ENCODE results near the gene CTNNAL1.
"Not testable (repeated sequence)": the region's sequence is repeated elsewhere in the genome, so short reads cannot be mapped to it uniquely, and the experiment has no call there.

CTNNAL1 gene

DNA sequence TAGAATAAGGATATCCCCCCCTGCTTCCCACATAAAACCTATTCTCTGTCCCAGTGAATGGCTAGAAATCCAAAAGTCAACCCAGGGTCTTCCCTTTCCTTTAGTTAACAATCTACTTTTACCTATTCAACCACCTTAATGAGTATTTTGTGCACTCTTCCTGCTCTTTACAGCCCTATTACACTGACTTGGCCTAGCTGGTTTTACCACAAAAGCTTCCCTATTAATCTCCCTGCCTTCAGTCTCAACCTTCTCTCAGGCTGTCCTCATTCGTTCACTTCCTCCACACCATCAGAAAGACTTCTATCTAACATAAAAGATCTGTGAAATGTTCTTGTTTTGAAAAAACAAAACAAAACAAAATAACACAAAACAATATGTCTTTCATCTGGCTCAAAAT is 16.2 kb downstream of the CTNNAL1 start:
- DNase-seq (ENCODE audit: extremely low read depth in 1 of 2, low read depth in 1 of 2), result no peak

DNA sequence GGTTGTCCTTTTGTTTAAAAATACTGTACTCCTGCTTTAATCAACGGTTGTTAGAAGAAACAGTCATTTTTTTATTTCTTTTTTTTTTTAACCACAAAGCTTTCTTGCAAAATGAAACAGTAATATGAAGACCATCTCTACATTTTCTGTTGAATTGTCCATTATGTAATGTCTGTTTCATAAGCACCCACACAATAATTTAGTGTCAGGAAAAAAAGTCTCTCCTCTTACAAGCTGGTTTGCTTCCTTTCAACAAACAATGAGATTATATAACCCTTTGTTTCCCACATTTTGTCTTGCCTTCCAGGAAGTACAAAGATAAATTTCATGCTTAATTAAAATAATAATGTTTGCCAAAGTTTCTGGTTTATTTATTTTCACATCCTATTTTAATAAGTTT is 16.7 kb downstream of the CTNNAL1 start:
- no peak for DNase-seq (ENCODE audit: extremely low read depth in 1 of 2, low read depth in 1 of 2)

DNA sequence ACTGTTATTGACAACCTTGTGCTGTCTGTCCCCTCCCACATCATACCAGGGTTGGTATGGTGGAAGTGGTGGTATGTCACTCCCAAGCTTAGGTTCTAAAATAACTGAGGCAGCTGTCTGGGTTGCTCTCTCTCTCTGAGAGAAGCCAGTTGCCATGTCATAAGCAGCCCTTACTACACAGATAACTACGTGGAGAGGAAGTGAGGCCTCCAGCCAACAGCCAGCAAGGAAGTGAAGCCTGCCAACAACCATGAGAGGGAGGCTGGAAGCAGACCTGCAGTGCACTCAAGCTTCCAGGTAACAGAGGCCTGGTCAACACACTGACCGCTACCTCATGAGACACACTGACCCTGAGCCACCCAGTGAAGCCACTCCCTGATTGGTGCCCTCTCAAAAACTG is 18.6 kb downstream of the CTNNAL1 start:
- no peak for DNase-seq (ENCODE audit: extremely low read depth in 1 of 2, low read depth in 1 of 2)

DNA sequence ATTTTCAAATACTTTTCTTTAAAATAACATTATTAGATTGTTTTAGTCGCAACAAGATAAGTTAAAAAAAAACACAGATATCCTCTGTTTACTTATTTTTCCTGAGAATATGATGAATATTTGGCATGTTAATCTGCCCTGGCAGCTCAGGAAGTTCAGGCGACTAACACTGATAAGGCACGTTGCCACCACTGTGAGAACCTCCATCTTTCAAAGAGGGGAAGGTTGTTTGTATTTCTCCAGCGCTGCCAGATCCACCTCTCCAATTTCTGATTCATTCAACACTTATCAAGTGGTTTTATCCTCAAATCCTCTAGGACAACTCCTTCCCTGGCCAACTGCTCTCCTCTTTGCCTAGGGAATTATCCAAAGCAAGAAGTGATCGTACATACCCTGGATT is 21.8 kb downstream of the CTNNAL1 start:
- no peak for DNase-seq (ENCODE audit: extremely low read depth in 1 of 2, low read depth in 1 of 2)

DNA sequence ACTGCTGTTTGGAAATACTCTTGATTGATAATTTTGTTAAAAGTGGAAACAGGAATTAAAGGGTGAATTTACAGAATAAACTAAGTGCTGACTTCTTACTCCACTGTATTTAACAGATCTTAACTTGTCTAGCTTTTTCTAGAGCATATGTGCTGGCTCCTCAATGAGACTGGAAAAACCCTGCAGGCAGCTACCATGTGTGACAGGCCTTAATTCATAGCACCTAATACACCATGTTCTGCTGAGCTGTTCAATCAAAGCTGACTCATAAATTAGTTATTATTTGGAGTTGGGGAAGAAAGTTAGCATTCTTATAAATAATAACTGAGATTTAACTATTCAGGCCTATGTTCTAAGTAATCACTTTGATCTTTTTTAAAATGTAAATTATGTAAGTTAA is 29.4 kb downstream of the CTNNAL1 start:
- DNase-seq (ENCODE audit: extremely low read depth in 1 of 2, low read depth in 1 of 2), result no peak

DNA sequence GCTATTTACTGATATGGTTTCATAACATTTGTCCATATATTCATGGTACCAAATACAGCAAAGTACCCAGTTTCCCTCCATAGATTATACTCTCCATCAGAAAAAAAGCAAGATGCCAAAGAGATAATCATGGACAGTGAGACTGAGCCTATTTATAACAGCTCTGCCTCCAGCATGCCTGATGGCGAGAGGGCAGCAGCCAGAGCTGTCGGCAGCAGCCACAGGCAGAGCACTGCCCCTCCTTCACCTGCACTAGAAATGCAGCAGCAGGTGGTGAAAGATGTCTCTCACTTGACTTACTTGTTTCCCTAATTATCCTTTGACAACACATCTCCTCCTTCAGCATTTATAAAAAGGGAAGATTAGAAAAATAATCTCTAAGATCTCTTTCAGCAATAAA is 32.4 kb downstream of the CTNNAL1 start:
- DNase-seq (ENCODE audit: extremely low read depth in 1 of 2, low read depth in 1 of 2), result no peak

DNA sequence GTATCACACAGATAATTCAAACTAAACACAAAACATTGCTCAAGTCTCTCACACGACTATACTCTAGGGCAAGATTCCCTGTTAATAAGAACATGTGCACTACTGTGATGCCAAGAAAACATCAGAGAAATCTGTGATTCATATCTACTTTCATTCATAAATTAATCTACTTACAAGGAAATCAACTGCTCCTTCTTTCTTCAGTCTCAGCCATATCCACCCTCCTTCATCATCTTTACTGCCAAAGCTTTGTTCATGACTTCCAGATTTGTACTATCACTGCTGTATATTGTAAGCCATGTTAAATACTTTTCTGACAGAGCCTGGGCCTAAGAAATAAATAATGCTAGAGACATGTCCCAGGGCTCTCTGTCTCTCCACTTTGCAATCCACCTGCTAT is 35.1 kb downstream of the CTNNAL1 start:
- no peak for DNase-seq (ENCODE audit: extremely low read depth in 1 of 2, low read depth in 1 of 2)

DNA sequence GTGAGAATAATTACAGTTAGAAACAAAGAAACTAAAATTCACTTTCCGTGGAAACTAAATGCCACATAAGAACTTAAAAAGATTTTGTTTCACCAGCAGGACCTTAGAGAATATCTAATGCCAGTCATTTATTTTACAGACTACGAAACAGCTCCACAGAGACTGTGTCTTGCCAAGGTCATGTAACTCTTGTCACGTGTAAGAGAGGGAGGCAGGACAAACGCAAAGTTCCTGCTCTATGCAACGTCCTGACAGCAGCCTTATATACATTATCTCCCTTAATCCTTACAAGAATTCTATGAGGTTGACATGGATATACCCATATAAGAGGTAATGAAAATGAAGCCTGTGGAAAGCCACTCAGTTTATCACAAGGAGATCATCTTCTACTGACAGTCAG is 39.4 kb downstream of the CTNNAL1 start:
- no peak for DNase-seq (ENCODE audit: extremely low read depth in 1 of 2, low read depth in 1 of 2)

DNA sequence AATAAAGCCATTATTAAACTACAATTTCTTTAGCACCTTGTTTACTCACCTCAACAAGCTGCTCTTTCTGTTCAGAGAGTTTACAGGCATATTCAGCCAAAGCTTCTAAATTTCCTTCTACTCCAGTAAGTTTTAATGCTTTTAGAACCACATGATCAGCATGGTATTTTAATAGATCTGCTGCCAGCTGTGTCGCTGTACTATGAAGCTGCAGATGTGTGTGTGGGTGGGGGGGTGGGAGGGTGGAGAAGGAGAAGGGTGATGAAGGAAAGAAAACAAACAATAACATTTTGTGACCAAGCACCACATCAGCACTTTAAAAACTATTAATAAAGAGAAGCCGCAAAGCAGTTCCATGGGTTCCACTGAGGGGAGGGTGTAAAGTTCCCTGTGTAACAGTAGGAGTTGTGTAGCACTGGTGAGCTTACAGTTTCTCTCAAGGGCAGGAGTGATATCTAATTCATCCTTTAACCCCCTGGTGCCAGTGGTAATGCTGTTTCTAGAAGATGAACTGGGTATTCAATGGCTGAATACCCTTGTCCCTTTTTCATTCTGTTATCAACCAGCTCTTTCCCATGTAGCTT is 40.6 kb downstream of the CTNNAL1 start:
- no peak for DNase-seq (ENCODE audit: extremely low read depth in 1 of 2, low read depth in 1 of 2)

DNA sequence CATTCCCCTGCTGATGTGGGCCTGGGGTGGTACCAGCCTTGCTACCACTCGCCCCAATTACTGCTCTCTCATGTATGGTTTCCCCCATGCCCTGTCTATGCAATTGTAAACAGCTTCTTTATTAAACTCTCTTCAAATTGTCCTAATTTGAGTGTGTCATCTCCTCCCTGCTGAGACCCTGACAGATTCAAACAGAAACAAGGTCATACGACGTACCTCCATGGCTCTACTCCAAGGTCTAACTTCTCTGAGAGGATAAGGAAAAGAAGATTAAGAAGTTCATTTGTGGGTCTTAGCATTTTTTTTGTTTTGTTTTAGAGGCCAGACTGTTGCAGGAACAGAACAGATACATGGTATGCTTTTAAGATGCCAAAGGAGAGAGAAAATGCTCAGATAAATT is 41.1 kb downstream of the CTNNAL1 start:
- DNase-seq (ENCODE audit: extremely low read depth in 1 of 2, low read depth in 1 of 2), result no peak

DNA sequence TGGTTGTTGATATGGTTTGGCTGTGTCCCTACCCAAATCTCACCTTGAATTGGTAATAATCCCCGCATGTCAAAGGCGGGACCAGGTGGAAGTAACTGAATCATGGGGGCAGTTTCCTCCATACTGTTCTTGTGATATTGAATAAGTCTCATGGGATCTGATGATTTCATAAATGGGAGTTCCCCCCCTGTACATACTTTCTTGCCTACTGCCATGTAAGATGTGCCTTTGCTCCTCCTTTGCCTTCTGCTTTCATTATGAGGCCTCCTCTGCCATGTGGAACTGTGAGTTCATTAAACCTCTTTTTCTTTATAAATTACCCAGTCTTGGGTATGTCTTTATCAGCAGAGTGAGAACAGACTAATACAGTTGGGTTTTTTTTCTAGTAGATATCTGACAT is 41.9 kb downstream of the CTNNAL1 start:
- not testable (repeated sequence) for DNase-seq (ENCODE audit: extremely low read depth in 1 of 2, low read depth in 1 of 2)

DNA sequence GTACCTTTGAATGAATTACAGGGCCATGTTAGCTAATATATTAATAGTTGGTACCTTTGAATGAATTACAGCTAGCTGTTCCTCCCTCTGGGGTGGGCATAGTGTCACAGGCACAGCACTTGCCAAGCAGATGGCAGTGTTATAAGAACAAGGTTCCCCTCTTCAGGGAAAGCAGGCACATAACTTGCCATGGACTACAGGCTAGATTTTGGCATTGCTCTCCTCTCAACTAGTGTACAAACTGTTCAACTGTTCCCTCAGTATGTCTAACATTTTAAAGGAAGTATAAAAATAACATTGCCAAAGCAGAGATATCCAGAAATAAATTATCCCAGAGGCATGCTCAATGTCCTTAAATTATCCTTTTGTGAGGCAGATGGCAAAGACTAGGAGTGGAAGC is 45.4 kb downstream of the CTNNAL1 start:
- DNase-seq (ENCODE audit: extremely low read depth in 1 of 2, low read depth in 1 of 2), result no peak

DNA sequence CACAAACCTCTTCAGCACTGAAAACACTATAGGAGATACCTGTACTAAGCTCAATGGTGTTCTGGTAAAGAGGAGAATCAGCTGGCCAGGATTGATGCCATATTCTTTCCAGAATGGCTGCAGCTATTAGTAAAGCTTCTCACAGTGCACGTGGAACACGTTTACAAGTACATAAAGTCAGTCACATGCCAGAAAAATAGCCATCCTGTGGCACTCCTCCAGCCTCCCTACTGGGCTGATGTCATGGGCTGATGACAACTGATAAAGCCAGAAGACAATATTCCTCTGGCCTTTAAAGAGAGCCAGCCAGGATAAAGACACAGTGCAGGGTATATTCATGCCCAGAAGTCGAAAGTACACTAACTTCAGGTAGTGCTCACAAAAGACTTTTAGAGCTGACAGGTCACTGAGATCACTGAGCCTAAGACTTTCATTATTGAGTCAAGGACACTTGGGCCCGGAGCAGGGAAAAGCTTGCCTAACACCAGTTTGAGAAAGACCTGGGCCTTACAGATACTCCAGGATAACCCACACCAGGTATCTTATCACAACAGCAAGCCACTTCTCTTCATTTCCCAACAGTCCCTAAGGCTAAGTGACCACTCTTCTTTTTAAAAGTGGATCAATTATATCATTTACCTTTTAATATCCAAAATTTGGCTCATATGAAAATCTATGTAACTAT is 49.7 kb downstream of the CTNNAL1 start:
- no peak for DNase-seq (ENCODE audit: extremely low read depth in 1 of 2, low read depth in 1 of 2)

DNA sequence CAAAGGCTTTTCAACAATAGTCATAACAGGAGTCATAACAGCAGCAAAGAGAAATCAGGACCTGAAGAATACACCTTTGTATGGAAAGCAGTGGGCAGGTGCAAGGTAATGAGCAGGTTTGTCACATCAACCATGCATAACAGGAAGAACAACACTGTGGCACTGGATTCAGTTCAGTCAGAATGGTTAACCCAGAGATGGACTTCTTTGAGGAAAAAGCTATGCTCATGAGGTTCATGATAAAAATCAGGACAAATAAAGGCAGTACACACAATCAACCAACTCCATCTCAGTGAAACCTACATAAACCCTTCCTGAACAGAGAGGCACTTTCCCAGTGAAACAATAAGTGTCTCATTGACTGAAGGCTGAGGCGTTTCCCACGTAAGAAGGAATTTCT is 52.1 kb downstream of the CTNNAL1 start:
- no peak for DNase-seq (ENCODE audit: extremely low read depth in 1 of 2, low read depth in 1 of 2)

DNA sequence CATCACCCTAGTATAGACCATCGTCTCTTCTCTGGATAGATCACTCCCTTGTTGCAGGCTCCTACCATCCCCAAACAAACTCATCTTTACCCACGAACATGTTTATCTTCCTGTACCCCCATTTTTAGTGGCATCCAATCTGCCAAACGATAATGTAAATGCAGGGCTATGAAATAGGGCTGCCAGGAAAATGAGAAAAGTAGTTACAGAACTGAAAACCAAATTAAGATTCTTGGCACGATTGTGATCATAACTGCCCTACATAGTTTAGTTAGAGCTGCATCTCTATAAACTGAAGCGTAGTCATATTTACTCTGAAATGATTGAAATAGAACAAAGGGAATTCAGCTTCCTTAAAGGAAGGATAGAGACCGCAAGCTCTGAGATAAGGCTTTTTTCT is 53.0 kb downstream of the CTNNAL1 start:
- DNase-seq (ENCODE audit: extremely low read depth in 1 of 2, low read depth in 1 of 2), result no peak

DNA sequence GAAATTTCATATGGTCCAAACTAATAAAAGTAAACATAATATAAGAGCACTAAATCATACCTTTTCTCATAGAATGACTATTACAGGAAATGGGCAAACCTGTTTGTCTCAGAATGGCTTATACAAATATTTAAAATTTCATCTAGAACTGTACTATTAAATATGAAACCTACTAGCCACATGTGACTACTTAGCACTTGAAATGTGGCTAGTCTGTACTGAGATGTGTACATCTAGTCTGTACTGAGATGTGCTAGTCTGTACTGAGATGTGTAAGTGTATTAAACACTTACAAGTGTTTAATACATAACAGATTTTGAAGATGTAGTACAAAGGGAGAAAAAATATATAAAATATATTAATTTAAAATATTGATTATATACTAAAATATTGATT is 56.7 kb downstream of the CTNNAL1 start:
- DNase-seq (ENCODE audit: extremely low read depth in 1 of 2, low read depth in 1 of 2), result no peak

DNA sequence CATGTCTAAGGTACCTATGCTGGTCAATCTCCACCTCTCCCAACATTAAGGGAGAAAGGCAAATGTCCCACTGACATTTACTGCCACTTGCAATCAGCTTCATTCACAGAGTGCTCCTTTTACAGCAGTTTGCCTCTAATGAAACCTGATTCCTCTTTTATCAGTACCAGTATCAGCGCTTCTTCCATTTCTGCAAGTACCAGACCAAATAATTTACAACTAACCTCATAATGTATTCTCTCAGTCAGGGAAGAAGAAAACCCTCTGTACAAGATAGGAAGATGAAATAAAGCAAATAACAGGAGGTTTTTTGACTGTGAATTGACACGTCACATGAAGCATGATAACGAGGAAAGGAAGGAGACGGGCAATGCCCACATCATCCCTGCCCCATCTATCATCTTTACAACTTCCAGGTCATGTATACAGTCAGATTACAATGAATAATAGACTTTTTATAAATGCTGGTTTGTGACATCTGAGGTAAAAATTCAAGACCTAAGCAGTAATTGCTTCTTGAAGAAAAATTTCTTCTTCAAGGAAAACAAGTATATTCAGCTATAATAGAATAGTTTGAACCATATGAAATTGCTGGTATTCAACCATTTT is 57.2 kb downstream of the CTNNAL1 start:
- DNase-seq (ENCODE audit: extremely low read depth in 1 of 2, low read depth in 1 of 2), result no peak

DNA sequence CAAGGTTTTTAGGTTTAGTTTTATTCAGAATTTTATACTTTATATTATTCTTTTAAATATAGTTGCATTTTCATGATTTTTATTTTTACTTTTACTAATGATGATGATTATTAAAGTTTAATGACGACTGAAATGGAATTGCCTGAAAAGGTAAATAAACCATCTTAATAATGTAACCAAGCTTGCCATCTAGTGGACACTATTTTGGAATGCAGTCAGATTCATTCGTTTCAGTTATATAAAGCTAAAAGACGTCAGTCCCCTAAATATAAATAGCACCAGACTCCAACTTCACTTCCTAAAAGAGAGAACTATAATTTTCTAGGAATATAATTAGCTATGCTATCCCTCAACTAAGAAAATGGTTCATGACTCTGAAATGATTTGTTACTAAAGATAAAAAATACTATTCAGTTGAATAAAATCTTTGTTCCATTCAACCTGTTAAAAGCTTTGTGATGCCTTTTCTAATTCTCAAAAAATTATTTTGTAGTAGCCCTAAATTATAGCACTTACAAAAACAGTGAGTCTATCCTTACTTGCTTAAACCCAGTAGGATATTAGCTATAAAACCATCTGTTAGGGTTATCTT is 59.2 kb downstream of the CTNNAL1 start:
- DNase-seq (ENCODE audit: extremely low read depth in 1 of 2, low read depth in 1 of 2), result no peak

DNA sequence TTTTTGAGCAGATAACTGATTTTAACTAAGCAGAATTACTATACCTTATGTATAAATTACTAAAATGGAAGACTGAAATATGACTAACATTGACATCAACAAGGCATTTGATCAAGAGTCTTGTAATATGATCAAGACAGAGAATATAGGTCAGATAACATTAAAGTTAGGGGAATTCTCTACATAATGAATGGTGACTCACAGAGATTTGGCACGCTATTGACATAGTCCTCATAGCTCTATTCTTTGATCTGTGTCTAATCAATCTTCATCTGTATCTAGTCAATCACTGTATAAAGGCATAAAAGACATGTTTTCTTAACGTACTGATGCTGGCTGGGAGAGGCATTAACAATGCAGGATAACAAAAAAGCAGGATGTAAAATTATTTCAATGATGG is 61.7 kb downstream of the CTNNAL1 start:
- no peak for DNase-seq (ENCODE audit: extremely low read depth in 1 of 2, low read depth in 1 of 2)

DNA sequence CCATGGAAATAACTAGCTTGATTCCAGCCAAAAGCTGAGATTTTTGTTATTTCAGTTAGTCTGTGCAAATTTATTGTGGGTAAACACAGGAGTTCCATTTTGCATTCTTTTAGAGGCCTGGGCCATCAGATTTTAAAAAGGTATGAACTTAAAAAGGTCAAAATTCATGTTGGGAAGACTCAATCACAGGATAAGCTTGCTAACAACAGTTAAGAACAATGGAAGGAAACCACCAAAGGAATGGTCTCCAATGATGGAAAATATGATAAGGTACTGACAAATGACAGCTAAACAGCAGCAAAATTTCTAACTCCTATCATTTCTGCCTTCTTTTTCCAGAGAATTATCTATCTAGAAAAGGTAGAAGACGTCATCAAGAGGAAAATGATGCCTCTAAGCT is 63.1 kb downstream of the CTNNAL1 start:
- no peak for DNase-seq (ENCODE audit: extremely low read depth in 1 of 2, low read depth in 1 of 2)

DNA sequence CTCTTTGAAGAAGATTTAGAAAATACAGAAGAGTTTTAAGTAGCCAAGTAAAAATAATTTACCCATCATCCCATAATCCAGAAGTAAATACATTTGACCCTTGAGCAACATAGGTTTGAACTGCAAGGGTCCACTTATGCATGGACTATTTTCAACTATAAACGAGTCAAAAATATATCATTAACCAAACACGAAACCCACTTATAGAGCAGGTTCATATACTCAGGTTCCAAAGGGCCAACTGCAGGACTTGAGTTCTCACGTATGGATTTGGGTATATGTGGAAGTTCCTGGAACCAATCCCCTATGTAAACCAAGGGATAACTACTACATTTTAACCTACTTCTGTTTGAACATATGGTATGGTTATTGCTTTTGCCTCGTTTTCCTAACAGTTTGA is 73.3 kb downstream of the CTNNAL1 start:
- no peak for DNase-seq (ENCODE audit: extremely low read depth in 1 of 2, low read depth in 1 of 2)

DNA sequence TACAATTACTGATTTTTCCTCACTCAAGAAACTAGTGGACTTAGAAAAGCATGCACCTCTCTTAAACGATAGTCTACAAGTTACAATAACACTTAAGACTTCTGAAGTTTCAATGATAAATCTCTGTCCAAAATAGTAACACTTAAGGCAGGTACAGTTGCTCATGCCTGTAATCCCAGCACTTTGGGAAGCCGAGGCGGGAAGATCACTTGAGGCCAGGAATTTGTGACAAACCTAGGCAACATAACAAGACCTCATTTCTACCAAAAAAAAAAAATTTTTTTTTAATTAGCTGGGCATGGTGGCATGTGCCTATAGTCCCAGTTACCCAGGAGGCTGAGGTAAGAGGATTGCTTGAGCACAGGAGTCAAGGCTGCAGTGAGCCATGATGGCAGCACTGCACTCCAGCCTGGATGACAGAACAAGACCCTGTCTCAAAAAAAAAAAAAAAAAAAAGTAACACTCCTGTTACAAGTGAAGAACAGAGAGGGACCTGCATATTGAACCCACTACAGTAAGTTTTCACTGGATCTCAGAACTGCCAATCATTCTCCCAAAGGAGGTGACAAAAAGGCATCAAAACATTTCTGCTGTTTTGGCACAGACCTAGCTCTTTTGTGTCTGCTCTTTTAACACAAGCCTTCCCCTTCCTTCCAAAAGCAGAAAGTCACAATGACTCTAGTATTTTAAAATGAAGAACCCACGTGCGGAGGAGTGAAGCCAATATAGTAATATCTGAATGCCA is 75.6 kb downstream of the CTNNAL1 start:
- no peak for DNase-seq (ENCODE audit: extremely low read depth in 1 of 2, low read depth in 1 of 2)
